Stimulated activated naive CD8-positive, alpha-beta T cell treated with anti-CD3 and anti-CD28 coated beads, Interleukin-15, amount 100 ng/mL, for 72 hours (primary cell): ENCODE measurements around the gene RIMS1.

Experiments
- ATAC-seq: fragments of 150-1000 bp; cut with Tn5 transposase; 2 replicates; pipeline ENCODE4 v1.10.0; 2021; ENCODE audit warnings: mild to moderate bottlenecking, moderate library complexity
- DNase-seq, 2 donors: peaks; one replicate each; pipeline ENCODE4 v3.0.0; 2021 to 2022
- H3K27ac Mint-ChIP-seq, 2 donors: one replicate each; pipeline ENCODE4 v1.8.0; 2022; ENCODE audit warnings: mild to moderate bottlenecking in 2 of 2, mixed read lengths in 2 of 2, moderate library complexity in 2 of 2
- H3K27me3 Mint-ChIP-seq: one replicate; pipeline ENCODE4 v1.8.0; 2022; ENCODE audit warnings: mixed read lengths
- H3K4me1 Mint-ChIP-seq: one replicate; pipeline ENCODE4 v1.8.0; 2022; ENCODE audit warnings: mild to moderate bottlenecking, mixed read lengths
- H3K4me3 Mint-ChIP-seq, 2 donors: one replicate each; pipeline ENCODE4 v1.8.0; 2022; ENCODE audit warnings: mild to moderate bottlenecking in 2 of 2, mixed read lengths in 2 of 2, moderate library complexity in 1 of 2
- H3K9me3 Mint-ChIP-seq, 2 donors: one replicate each; pipeline ENCODE4 v1.8.0; 2022; ENCODE audit warnings: mixed read lengths in 2 of 2

The RIMS1 gene

GRCh38 chr6:72416744-72417465 lies 530.6 kb downstream of the RIMS1 start:
- no peak for DNase-seq
- no peak for ATAC-seq
- Mint-ChIP-seq H3K4me3 (no peak overlapping the region), H3K9me3 (no peaks in the 10 kb centered on the region), H3K27me3 (peaks cover 23% of the 10 kb centered on the region), H3K4me1 (no peaks in the 10 kb centered on the region), H3K27ac (no peak overlapping the region)

- Mint-ChIP-seq H3K27me3 (peaks cover 23% of the 10 kb centered on the region), H3K27ac (no peak overlapping the region), H3K4me1 (no peaks in the 10 kb centered on the region), H3K4me3 (no peak overlapping the region), H3K9me3 (no peaks in the 10 kb centered on the region)
- DNase-seq, result no peak
- no peak for ATAC-seq
Observed at GRCh38 chr6:72417759-72418158, 531.4 kb downstream of the RIMS1 start.

GRCh38 chr6:72418495-72418894 lies 532.1 kb downstream of the RIMS1 start:
- no peak for ATAC-seq
- Mint-ChIP-seq H3K27ac (no peak overlapping the region), H3K4me1 (no peaks in the 10 kb centered on the region), H3K9me3 (no peaks in the 10 kb centered on the region), H3K27me3 (peaks cover 24% of the 10 kb centered on the region), H3K4me3 (no peak overlapping the region)
- DNase-seq, result no peak

GRCh38 chr6:72419966-72420365 lies 533.6 kb downstream of the RIMS1 start:
- H3K27me3 Mint-ChIP-seq, result peaks cover 18% of the 10 kb centered on the region
- ATAC-seq (no peak), DNase-seq (no peak)
- H3K27ac Mint-ChIP-seq, result no peak overlapping the region
- no peak overlapping the region for H3K4me3 Mint-ChIP-seq
- H3K4me1 Mint-ChIP-seq, result no peaks in the 10 kb centered on the region
- H3K9me3 Mint-ChIP-seq, result no peaks in the 10 kb centered on the region

GRCh38 chr6:72420409-72420808 lies 534.1 kb downstream of the RIMS1 start:
- ATAC-seq (no peak), DNase-seq (no peak)
- H3K27me3 Mint-ChIP-seq, result peaks cover 13% of the 10 kb centered on the region
- no peak overlapping the region for H3K27ac Mint-ChIP-seq
- no peaks in the 10 kb centered on the region for H3K9me3 Mint-ChIP-seq
- H3K4me3 Mint-ChIP-seq, result no peak overlapping the region
- no peaks in the 10 kb centered on the region for H3K4me1 Mint-ChIP-seq

GRCh38 chr6:72421387-72421786 lies 535.0 kb downstream of the RIMS1 start:
- DNase-seq (no peak), ATAC-seq (no peak)
- H3K4me3 Mint-ChIP-seq, result no peak overlapping the region
- peaks cover 12% of the 10 kb centered on the region for H3K27me3 Mint-ChIP-seq
- H3K4me1 Mint-ChIP-seq, result no peaks in the 10 kb centered on the region
- no peaks in the 10 kb centered on the region for H3K9me3 Mint-ChIP-seq
- H3K27ac Mint-ChIP-seq, result no peak overlapping the region

GRCh38 chr6:72422171-72422570 lies 535.8 kb downstream of the RIMS1 start:
- Mint-ChIP-seq H3K27me3 (peaks cover 12% of the 10 kb centered on the region), H3K9me3 (no peaks in the 10 kb centered on the region), H3K4me1 (no peaks in the 10 kb centered on the region), H3K4me3 (no peak overlapping the region), H3K27ac (no peak overlapping the region)
- no peak for ATAC-seq
- no peak for DNase-seq

- ATAC-seq, result no peak
- peaks cover 0 to 5% of the 10 kb centered on the region in 2 donors for H3K9me3 Mint-ChIP-seq
- peaks cover 23% of the 10 kb centered on the region for H3K27me3 Mint-ChIP-seq
- no peak overlapping the region for H3K27ac Mint-ChIP-seq
- H3K4me3 Mint-ChIP-seq, result no peak overlapping the region
- no peak for DNase-seq
- H3K4me1 Mint-ChIP-seq, result no peaks in the 10 kb centered on the region
Observed at GRCh38 chr6:72424476-72424875, 538.1 kb downstream of the RIMS1 start.

- H3K27me3 Mint-ChIP-seq, result peaks cover 26% of the 10 kb centered on the region
- H3K4me1 Mint-ChIP-seq, result no peaks in the 10 kb centered on the region
- DNase-seq (no peak), ATAC-seq (no peak)
- H3K4me3 Mint-ChIP-seq, result no peak overlapping the region
- no peak overlapping the region for H3K27ac Mint-ChIP-seq
- peaks cover 0 to 5% of the 10 kb centered on the region in 2 donors for H3K9me3 Mint-ChIP-seq
Observed at GRCh38 chr6:72425003-72425681, 538.8 kb downstream of the RIMS1 start.

- Mint-ChIP-seq H3K27me3 (peaks cover 44% of the 10 kb centered on the region), H3K4me1 (no peaks in the 10 kb centered on the region), H3K27ac (no peak overlapping the region), H3K4me3 (no peak overlapping the region), H3K9me3 (no peaks in the 10 kb centered on the region)
- DNase-seq, result no peak
- no peak for ATAC-seq
Observed at GRCh38 chr6:72440611-72441010, 554.3 kb downstream of the RIMS1 start.

GRCh38 chr6:72446430-72446829 lies 560.1 kb downstream of the RIMS1 start:
- no peaks in the 10 kb centered on the region for H3K9me3 Mint-ChIP-seq
- DNase-seq, result no peak
- H3K27me3 Mint-ChIP-seq, result peaks cover 16% of the 10 kb centered on the region
- no peak overlapping the region for H3K27ac Mint-ChIP-seq
- no peak for ATAC-seq
- no peak overlapping the region for H3K4me3 Mint-ChIP-seq
- no peaks in the 10 kb centered on the region for H3K4me1 Mint-ChIP-seq
